SK-N-SH (cell line): ENCODE data around the gene RBM19. TPM values are rescaled to one million over a fixed set of nuclear protein-coding genes. Genes with fewer than 3 reads are reported as not detected.

Experiments used
- CTCF ChIA-PET: fragments of 300-600, 350-600 bp; formaldehyde crosslinking; extraction: SDS; loops from one replicate; lab custom pipeline; 2021; lab: Yijun Ruan, JAX
- POLR2A ChIA-PET: fragments of 350-600 bp; sonication (Branson Sonifier 250); formaldehyde crosslinking; extraction: SDS; loops from one replicate; lab custom pipeline; 2020; ENCODE audit warnings: antibody characterized with exemption, inconsistent platforms; lab: Yijun Ruan, JAX
- DNase-seq: peaks from one replicate; pipeline ENCODE4 v3.0.0; 2012
- H2AFZ ChIP-seq: fragments of 200-600 bp; sonication (generic); 2 replicates; pipeline ENCODE4 v1.8.1; 2016; ENCODE audit warnings: antibody characterized with exemption, mild to moderate bottlenecking, low read depth
- H3F3A ChIP-seq: fragments of 200-600 bp; sonication (generic); replicated peaks from 2 replicates; pipeline ENCODE3; 2016; ENCODE audit warnings: antibody characterized with exemption, mild to moderate bottlenecking; ENCODE audit not compliant: insufficient read depth
- H3K27ac ChIP-seq, 2 experiments: fragments of 200-500 bp in 1 of 2; fragments of 200-600 bp in 1 of 2; sonication (Bioruptor generic) in 1 of 2; sonication (generic), shearing (Covaris generic) in 1 of 2; 2 replicates each; pipeline versions ENCODE4 v1.5.1 to v1.6.1; 2014 to 2016; ENCODE audit warnings: low read depth in 2 of 2, inconsistent platforms in 1 of 2, low read length in 1 of 2, mild to moderate bottlenecking in 1 of 2, mixed read lengths in 1 of 2
- H3K27me3 ChIP-seq: fragments of 200-600 bp; sonication (generic), shearing (Covaris generic); 2 replicates; pipeline ENCODE4 v1.6.1; 2016; ENCODE audit warnings: mixed run types; ENCODE audit not compliant: insufficient read depth
- H3K36me3 ChIP-seq, 2 experiments: fragments of 200-500 bp in 1 of 2; fragments of 200-600 bp in 1 of 2; sonication (Bioruptor generic) in 1 of 2; sonication (generic) in 1 of 2; replicated peaks in 1 of 2; 2 replicates each; pipeline versions ENCODE3 to v1.5.1; 2014 to 2016; ENCODE audit warnings: low read length in 1 of 2, mild to moderate bottlenecking in 1 of 2; ENCODE audit not compliant: insufficient read depth in 2 of 2, control insufficient read depth in 1 of 2
- H3K4me1 ChIP-seq, 2 experiments: fragments of 200-500 bp in 1 of 2; fragments of 200-600 bp in 1 of 2; sonication (Bioruptor generic) in 1 of 2; sonication (generic), shearing (Covaris generic) in 1 of 2; 2 replicates each; pipeline versions ENCODE4 v1.5.1 to v1.6.1; 2014 to 2016; ENCODE audit warnings: low read depth in 1 of 2, low read length in 1 of 2, mixed run types in 1 of 2; ENCODE audit not compliant: insufficient read depth in 2 of 2, control insufficient read depth in 1 of 2
- H3K4me2 ChIP-seq: fragments of 200-600 bp; sonication (generic), shearing (Covaris generic); 2 replicates; pipeline ENCODE4 v1.6.1; 2017; ENCODE audit warnings: mixed run types
- H3K4me3 ChIP-seq, 2 experiments: fragments of 200-500 bp in 1 of 2; fragments of 200-600 bp in 1 of 2; sonication (Bioruptor generic) in 1 of 2; sonication (generic), shearing (Covaris generic) in 1 of 2; 2 replicates each; pipeline versions ENCODE4 v1.5.1 to v1.8.1; 2014 to 2016; ENCODE audit warnings: low read depth in 2 of 2, inconsistent platforms in 1 of 2, low read length in 1 of 2, mild to moderate bottlenecking in 1 of 2, mixed read lengths in 1 of 2, moderate library complexity in 1 of 2
- H3K79me2 ChIP-seq: fragments of 200-600 bp; sonication (generic); 2 replicates; pipeline ENCODE4 v1.8.1; 2017; ENCODE audit warnings: mild to moderate bottlenecking; ENCODE audit not compliant: insufficient read depth
- H3K9ac ChIP-seq: fragments of 200-600 bp; sonication (generic); 2 replicates; pipeline ENCODE4 v1.6.1; 2017; ENCODE audit warnings: mixed run types
- H3K9me2 ChIP-seq: fragments of 200-600 bp; sonication (generic); 2 replicates; pipeline ENCODE4 v1.6.1; 2017; ENCODE audit warnings: mixed run types
- H3K9me3 ChIP-seq: fragments of 200-600 bp; sonication (generic); 2 replicates; pipeline ENCODE4 v1.6.1; 2017; ENCODE audit warnings: mixed run types, mild to moderate bottlenecking, moderate library complexity
- H4K20me1 ChIP-seq: fragments of 200-600 bp; sonication (generic); 2 replicates; pipeline ENCODE4 v1.6.1; 2017; ENCODE audit warnings: mild to moderate bottlenecking, mixed run types; ENCODE audit not compliant: insufficient read depth
- ELF1 ChIP-seq: IDR thresholded peaks from 2 replicates; pipeline ENCODE4 v1.4.0; 2012
- EP300 ChIP-seq, 2 experiments: IDR thresholded peaks; 2 replicates each; pipeline versions ENCODE4 v1.4.0 to v1.6.1; 2012; ENCODE audit warnings: borderline replicate concordance in 1 of 2, low read depth in 1 of 2, low read length in 1 of 2
- FOSL2 ChIP-seq: IDR thresholded peaks from 2 replicates; pipeline ENCODE4 v1.4.0; 2012; ENCODE audit warnings: low read depth, mild to moderate bottlenecking, moderate library complexity, borderline replicate concordance
- FOXJ3 ChIP-seq: sonication (generic); formaldehyde crosslinking; IDR thresholded peaks from 2 replicates; pipeline ENCODE4 v1.5.1; 2020; ENCODE audit warnings: mild to moderate bottlenecking, missing genetic modification reagents
- FOXM1 ChIP-seq: IDR thresholded peaks from 2 replicates; pipeline ENCODE4 v1.4.0; 2012; ENCODE audit warnings: low read depth, mild to moderate bottlenecking
- GATA2 ChIP-seq: sonication (generic); formaldehyde crosslinking; IDR thresholded peaks from 2 replicates; pipeline ENCODE4 v1.5.0; 2020; ENCODE audit warnings: mild to moderate bottlenecking, missing genetic modification reagents
- IRF3 ChIP-seq: fragments of 150-350 bp; IDR thresholded peaks from 2 replicates; pipeline ENCODE4 v1.6.1; 2016; ENCODE audit warnings: mild to moderate bottlenecking, low read depth, low read length
- JUND ChIP-seq: IDR thresholded peaks from 2 replicates; pipeline ENCODE4 v1.4.0; 2012
- MEF2A ChIP-seq: IDR thresholded peaks from 2 replicates; pipeline ENCODE4 v1.4.0; 2012; ENCODE audit warnings: low read depth, borderline replicate concordance
- NRF1 ChIP-seq: IDR thresholded peaks from 2 replicates; pipeline ENCODE4 v1.6.1; 2012; ENCODE audit warnings: low read depth, mild to moderate bottlenecking, low read length
- PBX3 ChIP-seq: IDR thresholded peaks from 2 replicates; pipeline ENCODE4; 2012
- POLR2AphosphoS5 ChIP-seq: IDR thresholded peaks from 2 replicates; pipeline ENCODE4 v1.6.1; 2012; ENCODE audit warnings: low read depth, low read length
- RCOR1 ChIP-seq: fragments of 150-350 bp; IDR thresholded peaks from 2 replicates; pipeline ENCODE4 v1.6.1; 2017; ENCODE audit warnings: antibody characterized with exemption, low read length
- RXRA ChIP-seq: IDR thresholded peaks from 2 replicates; pipeline ENCODE4 v1.4.0; 2012; ENCODE audit warnings: low read depth, mild to moderate bottlenecking, borderline replicate concordance
- SIN3A ChIP-seq: IDR thresholded peaks from 2 replicates; pipeline ENCODE4 v1.6.1; 2012; ENCODE audit warnings: low read depth, mild to moderate bottlenecking, low read length, moderate library complexity, borderline replicate concordance
- WGBS: methylation state at CpG from one replicate; pipeline ENCODE4 v1.1.6; 2017; ENCODE audit warnings: low lambda C conversion rate; 5-methylcytosine and 5-hydroxymethylcytosine counted together
- polyA plus RNA-seq, 3 experiments: library from polyadenylated mRNA; depleted of rRNA; stranded (reverse); fragments of >200 nt; gene quantifications; 2 replicates each; pipeline ENCODE4 v1.2.3, GENCODE V29; 2012
- TF ChIP-seq, protein P1 (sequence below): IDR thresholded peaks from 2 replicates; pipeline ENCODE4 v1.6.1; 2012; ENCODE audit warnings: mild to moderate bottlenecking, low read depth, low read length, moderate library complexity

The RBM19 gene
- polyA plus RNA-seq, 1 of the 3 experiments (the other 2 are of a cell fraction) = 16.6 TPM

DNA sequence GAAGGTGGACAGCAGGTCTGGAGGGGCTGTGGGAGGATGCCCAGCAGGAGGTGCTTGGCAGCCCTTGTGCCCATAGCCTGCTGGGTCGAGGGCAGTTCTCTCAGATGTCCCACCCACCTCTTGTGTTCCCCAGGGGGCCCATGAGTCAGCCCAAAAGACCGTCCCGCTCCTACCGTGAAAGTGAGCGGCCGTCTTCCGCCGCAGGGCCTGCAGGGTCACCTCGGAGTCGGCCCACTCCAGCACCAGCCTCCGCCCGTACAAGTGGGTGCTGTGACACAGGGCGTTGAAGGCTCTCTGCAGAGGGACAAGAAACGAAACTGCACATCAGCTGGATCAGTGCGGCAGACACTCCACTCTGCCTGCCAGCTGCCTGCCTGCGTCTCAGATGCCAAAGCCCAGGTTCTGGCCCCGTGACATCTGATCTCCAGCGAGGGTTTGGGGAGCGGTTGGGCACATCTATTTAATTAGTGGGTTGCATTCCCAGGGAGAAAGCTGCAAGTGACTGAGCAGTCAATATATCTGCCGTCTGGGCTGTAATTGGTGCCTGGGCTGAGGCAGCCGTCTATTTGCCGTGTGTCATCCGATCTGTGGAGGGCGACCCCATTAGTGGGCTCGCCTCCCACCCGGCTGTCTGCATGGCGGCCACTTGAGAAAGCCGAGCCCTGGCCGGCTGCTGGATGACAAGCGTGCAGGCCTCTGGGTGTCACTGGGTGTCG lies 121.5 kb downstream of the RBM19 start (continued):
- no peak for TF ChIP-seq IRF3

GRCh38 chr12:113842699-113843098 lies 123.4 kb downstream of the RBM19 start:
- Histone ChIP-seq H3K4me1 (peaks cover 0 to 34% of the 10 kb centered on the region in 2 experiments; a peak in 2 of 4 replicates), H3K4me3 (no peak overlapping the region), H3K79me2 (no peaks in the 10 kb centered on the region), H2AFZ (no peak overlapping the region), H4K20me1 (no peaks in the 10 kb centered on the region), H3K9me3 (no peaks in the 10 kb centered on the region), H3K36me3 (peaks cover 0 to 9% of the 10 kb centered on the region in 2 experiments), H3F3A (no peaks in the 10 kb centered on the region), H3K4me2 (no peak overlapping the region)
- DNase-seq = no peak
- TF ChIP-seq NRF1 (no peak), SIN3A (no peak), FOSL2 (no peak), GATA2 (CRISPR knock-in tag) (no peak), RCOR1 (no peak), FOXJ3 (CRISPR knock-in tag) (no peak), POLR2AphosphoS5 (no peak), ELF1 (no peak), FOXM1 (no peak), EP300 (IDR thresholded peaks at IDR 0.05; ENCODE audit: borderline replicate concordance in 1 of 2, low read depth in 1 of 2, low read length in 1 of 2) (no peak), PBX3 (no peak), MEF2A (no peak), JUND (no peak), RXRA (no peak)
- TF ChIP-seq, protein P1, sequence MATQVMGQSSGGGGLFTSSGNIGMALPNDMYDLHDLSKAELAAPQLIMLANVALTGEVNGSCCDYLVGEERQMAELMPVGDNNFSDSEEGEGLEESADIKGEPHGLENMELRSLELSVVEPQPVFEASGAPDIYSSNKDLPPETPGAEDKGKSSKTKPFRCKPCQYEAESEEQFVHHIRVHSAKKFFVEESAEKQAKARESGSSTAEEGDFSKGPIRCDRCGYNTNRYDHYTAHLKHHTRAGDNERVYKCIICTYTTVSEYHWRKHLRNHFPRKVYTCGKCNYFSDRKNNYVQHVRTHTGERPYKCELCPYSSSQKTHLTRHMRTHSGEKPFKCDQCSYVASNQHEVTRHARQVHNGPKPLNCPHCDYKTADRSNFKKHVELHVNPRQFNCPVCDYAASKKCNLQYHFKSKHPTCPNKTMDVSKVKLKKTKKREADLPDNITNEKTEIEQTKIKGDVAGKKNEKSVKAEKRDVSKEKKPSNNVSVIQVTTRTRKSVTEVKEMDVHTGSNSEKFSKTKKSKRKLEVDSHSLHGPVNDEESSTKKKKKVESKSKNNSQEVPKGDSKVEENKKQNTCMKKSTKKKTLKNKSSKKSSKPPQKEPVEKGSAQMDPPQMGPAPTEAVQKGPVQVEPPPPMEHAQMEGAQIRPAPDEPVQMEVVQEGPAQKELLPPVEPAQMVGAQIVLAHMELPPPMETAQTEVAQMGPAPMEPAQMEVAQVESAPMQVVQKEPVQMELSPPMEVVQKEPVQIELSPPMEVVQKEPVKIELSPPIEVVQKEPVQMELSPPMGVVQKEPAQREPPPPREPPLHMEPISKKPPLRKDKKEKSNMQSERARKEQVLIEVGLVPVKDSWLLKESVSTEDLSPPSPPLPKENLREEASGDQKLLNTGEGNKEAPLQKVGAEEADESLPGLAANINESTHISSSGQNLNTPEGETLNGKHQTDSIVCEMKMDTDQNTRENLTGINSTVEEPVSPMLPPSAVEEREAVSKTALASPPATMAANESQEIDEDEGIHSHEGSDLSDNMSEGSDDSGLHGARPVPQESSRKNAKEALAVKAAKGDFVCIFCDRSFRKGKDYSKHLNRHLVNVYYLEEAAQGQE = no peak
- TF ChIP-seq, all 33 proteins: peak for 0
- Histone ChIP-seq H3K9me2 (no peaks in the 10 kb centered on the region), H3K27me3 (no peaks in the 10 kb centered on the region), H3K9ac (no peak overlapping the region), H3K27ac (no peak overlapping the region)
- WGBS = 95% methylated on average over 4 of the region's 4 CpGs
- CTCF ChIA-PET = interaction anchor here (0.6 kb wide), 1 partner anchor 665 kb away, joined by 3 read pairs; no protein-coding TSS in a partner anchor
- POLR2A ChIA-PET = no interaction called here
